Osteocyte (in vitro differentiated cells): ENCODE results near the gene INPP5J. TPM values are rescaled to one million over a fixed set of nuclear protein-coding genes. Genes with fewer than 3 reads are reported as not detected.

ENCODE experiments used
- DNase-seq: peaks from one replicate; pipeline ENCODE4 v3.0.0; 2021; ENCODE audit warnings: mixed read lengths; ENCODE audit not compliant: unreplicated experiment; ENCODE audit errors: extremely low spot score
- H3K27ac Mint-ChIP-seq: one replicate; pipeline ENCODE4 v1.8.0; 2021; ENCODE audit warnings: mild to moderate bottlenecking, mixed read lengths; ENCODE audit not compliant: unreplicated experiment
- H3K27me3 Mint-ChIP-seq: one replicate; pipeline ENCODE4 v1.8.0; 2021; ENCODE audit warnings: mixed read lengths; ENCODE audit not compliant: unreplicated experiment
- H3K36me3 Mint-ChIP-seq: one replicate; pipeline ENCODE4 v1.8.0; 2021; ENCODE audit warnings: mixed read lengths; ENCODE audit not compliant: unreplicated experiment
- H3K4me1 Mint-ChIP-seq: one replicate; pipeline ENCODE4 v1.8.0; 2021; ENCODE audit warnings: mixed read lengths; ENCODE audit not compliant: unreplicated experiment
- H3K4me3 Mint-ChIP-seq: one replicate; pipeline ENCODE4 v1.8.0; 2021; ENCODE audit warnings: mild to moderate bottlenecking, moderate library complexity, mixed read lengths; ENCODE audit not compliant: unreplicated experiment
- H3K9me3 Mint-ChIP-seq: one replicate; pipeline ENCODE4 v1.8.0; 2021; ENCODE audit warnings: mixed read lengths; ENCODE audit not compliant: unreplicated experiment
- CTCF ChIP-seq: fragments of 200-600 bp; sonication (generic); IDR thresholded peaks from 2 replicates; pipeline ENCODE4 v1.5.0; 2021; ENCODE audit warnings: antibody characterized with exemption, mild to moderate bottlenecking, moderate library complexity
- total RNA-seq: library from RNA; stranded (reverse); gene quantifications from 2 replicates; pipeline ENCODE4 v1.2.1, GENCODE V29; 2021

The INPP5J gene
- total RNA-seq, 1 donor from 2014 or later = 3.5 TPM

DNA sequence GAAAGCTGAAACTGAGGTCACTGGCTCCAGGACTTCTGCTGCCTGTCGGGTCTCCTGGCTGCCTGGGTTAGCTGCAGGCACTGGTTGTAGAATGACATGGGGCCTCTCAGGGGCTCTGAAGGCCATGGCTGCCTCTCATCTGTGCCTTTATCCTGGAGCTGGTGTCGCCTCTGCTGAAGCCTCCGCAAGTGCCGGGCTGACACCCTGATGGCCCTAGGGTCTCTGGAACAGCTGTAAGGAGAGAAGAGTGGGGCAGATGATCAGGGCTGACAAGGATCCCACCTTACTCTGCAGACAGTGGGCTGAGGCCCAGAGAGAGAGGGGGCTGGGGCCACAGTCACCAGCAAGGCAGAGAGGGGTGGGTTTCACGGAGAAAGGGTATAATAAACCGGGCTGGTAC lies 12.9 kb downstream of the INPP5J start:
- no peak for DNase-seq
- H3K27me3 Mint-ChIP-seq = peaks cover 10% of the 10 kb centered on the region

DNA sequence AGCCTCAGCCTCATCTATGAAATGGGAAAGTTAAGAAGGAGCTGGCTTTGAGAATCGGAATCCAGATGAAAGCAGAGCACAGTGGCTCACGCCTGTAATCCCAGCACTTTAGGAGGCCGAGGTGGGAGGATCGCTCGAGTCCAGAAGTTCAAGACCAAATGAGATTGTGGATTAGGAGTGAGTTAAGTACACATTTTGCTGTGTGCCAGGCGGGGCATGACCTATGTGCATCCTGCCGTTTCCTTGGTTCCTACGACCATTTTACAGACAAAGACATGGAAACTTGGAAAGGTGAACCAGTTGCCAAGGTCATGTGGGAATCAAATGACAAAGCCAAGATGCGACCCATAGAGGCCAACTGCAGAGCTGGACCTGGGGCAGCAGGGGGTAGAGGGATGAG lies 13.4 kb downstream of the INPP5J start:
- H3K4me1 Mint-ChIP-seq = peaks cover 17% of the 10 kb centered on the region
- H3K27me3 Mint-ChIP-seq = peaks cover 10% of the 10 kb centered on the region
- H3K4me3 Mint-ChIP-seq = no peak overlapping the region
- H3K27ac Mint-ChIP-seq = no peak overlapping the region
- DNase-seq = no peak
- H3K36me3 Mint-ChIP-seq = no peaks in the 10 kb centered on the region
- no peak for TF ChIP-seq CTCF
- H3K9me3 Mint-ChIP-seq = no peaks in the 10 kb centered on the region

More for the DNA sequence above, 12.9 kb downstream of the INPP5J start:
- Mint-ChIP-seq H3K36me3 (no peaks in the 10 kb centered on the region), H3K4me1 (peaks cover 17% of the 10 kb centered on the region), H3K4me3 (no peak overlapping the region), H3K9me3 (no peaks in the 10 kb centered on the region), H3K27ac (no peak overlapping the region)
- no peak for TF ChIP-seq CTCF

- TF ChIP-seq CTCF = no peak
- Mint-ChIP-seq H3K4me1 (peaks cover 15% of the 10 kb centered on the region), H3K4me3 (no peak overlapping the region), H3K36me3 (no peaks in the 10 kb centered on the region), H3K9me3 (no peaks in the 10 kb centered on the region), H3K27ac (no peak overlapping the region), H3K27me3 (peaks cover 10% of the 10 kb centered on the region)
- DNase-seq = no peak
Observed at GRCh38 chr22:31136711-31137110, 13.9 kb downstream of the INPP5J start.

DNA sequence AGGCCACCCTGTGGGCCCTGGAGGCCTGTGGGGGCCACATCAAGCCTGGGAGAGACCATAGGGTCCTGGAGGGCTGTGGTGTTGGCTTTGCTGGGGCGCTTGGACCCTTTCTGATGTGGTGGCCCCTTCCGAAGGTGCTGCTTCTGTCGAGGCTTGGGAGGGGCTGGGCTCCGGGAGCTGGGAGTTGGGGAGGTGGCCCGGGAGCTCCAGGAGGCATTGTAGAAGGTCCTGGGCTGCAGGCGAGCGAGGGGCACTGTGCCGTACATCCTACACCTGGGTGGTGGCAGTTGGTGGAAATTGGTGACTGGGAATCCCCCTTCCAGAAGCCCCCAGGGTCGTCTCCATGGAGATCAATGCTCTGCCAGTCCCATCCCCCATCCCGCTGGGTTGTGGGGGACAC lies 15.0 kb downstream of the INPP5J start:
- Mint-ChIP-seq H3K27me3 (peaks cover 12% of the 10 kb centered on the region), H3K4me3 (no peak overlapping the region), H3K27ac (no peak overlapping the region), H3K9me3 (no peaks in the 10 kb centered on the region), H3K4me1 (peaks cover 8% of the 10 kb centered on the region), H3K36me3 (no peaks in the 10 kb centered on the region)
- DNase-seq = no peak
- TF ChIP-seq CTCF = no peak

- H3K36me3 Mint-ChIP-seq = no peaks in the 10 kb centered on the region
- no peak overlapping the region for H3K27ac Mint-ChIP-seq
- peaks cover 13% of the 10 kb centered on the region for H3K27me3 Mint-ChIP-seq
- H3K9me3 Mint-ChIP-seq = no peaks in the 10 kb centered on the region
- peaks cover 8% of the 10 kb centered on the region for H3K4me1 Mint-ChIP-seq
- no peak for DNase-seq
- TF ChIP-seq CTCF = no peak
- no peak overlapping the region for H3K4me3 Mint-ChIP-seq
Observed at GRCh38 chr22:31138126-31138525, 15.4 kb downstream of the INPP5J start.
